Measurements from ENCODE around the gene EIF1.

The EIF1 gene

DNA sequence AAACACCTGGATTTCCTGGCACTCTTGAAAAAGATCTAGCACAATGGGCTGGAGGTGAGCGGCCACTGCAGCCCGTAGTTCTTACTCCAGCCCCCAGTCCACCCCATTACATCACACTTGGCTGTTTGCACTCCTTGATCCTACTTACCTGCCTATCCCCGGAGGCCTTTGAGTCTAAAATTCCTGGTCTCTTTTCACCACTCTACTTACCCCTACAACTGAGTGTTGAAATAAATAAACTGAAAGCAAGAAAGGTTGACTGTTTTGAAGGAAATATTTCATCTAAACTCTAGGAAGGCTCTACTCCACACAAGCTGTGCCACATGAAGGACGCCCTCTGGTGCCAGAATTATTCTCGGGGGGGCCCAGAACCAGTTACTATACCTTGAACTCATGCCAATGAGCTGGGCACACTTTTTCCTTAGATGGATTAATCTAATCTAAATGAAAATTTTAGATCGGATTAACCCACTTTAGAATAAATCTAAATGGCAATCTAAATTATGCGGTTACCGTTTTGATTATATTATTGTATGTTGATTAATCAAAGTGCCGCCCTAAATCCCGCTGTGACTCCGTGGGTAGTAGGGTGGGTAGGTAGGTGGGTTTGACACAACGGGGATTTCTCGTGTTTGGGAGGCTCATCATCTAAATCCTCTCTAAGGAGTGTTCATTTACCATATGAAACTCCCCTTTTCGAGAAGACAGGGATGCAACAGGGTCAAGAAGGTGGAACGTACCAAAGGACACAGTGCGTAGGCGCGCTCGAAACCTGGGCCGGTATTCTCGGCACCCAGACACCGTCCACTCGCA lies 651 bp upstream of the EIF1 start:
- Histone ChIP-seq H3K36me3 (peaks cover 39% of the 10 kb centered on the region), H3K4me1 (ENCODE audit: control insufficient read depth in 1 of 2, insufficient read depth in 1 of 2, low read depth in 1 of 2, low read length in 1 of 2) (peaks cover 24 to 32% of the 10 kb centered on the region in 2 experiments), H3K9me3 (peaks cover 4% of the 10 kb centered on the region), H3K4me3 (ENCODE audit: low read depth in 1 of 2, low read length in 1 of 2) (peak overlapping the region; percentile 82 to 84), H3K27ac (peak overlapping the region; percentile 97), H3K27me3 (no peaks in the 10 kb centered on the region)
- TF ChIP-seq, protein P1, sequence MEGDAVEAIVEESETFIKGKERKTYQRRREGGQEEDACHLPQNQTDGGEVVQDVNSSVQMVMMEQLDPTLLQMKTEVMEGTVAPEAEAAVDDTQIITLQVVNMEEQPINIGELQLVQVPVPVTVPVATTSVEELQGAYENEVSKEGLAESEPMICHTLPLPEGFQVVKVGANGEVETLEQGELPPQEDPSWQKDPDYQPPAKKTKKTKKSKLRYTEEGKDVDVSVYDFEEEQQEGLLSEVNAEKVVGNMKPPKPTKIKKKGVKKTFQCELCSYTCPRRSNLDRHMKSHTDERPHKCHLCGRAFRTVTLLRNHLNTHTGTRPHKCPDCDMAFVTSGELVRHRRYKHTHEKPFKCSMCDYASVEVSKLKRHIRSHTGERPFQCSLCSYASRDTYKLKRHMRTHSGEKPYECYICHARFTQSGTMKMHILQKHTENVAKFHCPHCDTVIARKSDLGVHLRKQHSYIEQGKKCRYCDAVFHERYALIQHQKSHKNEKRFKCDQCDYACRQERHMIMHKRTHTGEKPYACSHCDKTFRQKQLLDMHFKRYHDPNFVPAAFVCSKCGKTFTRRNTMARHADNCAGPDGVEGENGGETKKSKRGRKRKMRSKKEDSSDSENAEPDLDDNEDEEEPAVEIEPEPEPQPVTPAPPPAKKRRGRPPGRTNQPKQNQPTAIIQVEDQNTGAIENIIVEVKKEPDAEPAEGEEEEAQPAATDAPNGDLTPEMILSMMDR (IDR thresholded peaks at IDR 0.05): no peak

DNA sequence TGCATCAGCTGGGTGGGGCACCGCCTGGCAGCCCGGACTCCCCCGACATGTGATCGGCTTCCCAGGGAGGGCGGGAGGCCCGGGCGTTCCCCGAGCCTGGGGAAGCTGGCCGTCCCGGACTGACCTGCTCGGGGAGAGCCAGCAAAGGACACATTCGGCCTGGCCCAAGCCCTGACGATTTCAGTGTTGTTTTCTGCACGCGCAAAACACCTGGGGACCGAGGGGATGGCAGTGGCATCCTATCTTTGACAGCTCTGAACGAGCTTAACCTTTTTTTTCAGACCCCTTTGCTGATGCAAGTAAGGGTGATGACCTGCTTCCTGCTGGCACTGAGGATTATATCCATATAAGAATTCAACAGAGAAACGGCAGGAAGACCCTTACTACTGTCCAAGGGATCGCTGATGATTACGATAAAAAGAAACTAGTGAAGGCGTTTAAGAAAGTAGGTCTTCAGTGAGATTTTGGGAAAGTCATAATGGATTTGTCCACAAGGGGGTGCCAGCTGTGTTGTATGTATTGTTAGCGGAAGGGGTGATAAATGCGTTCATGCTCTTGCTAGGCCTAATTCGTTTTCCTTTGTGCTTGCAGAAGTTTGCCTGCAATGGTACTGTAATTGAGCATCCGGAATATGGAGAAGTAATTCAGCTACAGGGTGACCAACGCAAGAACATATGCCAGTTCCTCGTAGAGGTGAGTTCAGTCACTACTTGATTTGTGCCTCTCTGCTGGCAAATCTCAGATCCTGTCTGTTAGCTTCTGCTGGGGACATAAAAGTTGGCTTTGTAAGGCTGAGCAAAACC lies 1.0 kb downstream of the EIF1 start:
- H3K27ac ChIP-seq: peak overlapping the region; percentile 97
- H3K4me1 ChIP-seq (ENCODE audit: control insufficient read depth in 1 of 2, insufficient read depth in 1 of 2, low read depth in 1 of 2, low read length in 1 of 2): peaks cover 24 to 32% of the 10 kb centered on the region in 2 experiments
- H3K9me3 ChIP-seq: peaks cover 4% of the 10 kb centered on the region
- H3K4me3 ChIP-seq (ENCODE audit: low read depth in 1 of 2, low read length in 1 of 2): peak overlapping the region; percentile 82 to 84
- TF ChIP-seq, protein P1 (IDR thresholded peaks at IDR 0.05): peak; percentile 43
- peaks cover 56% of the 10 kb centered on the region for H3K36me3 ChIP-seq
- no peaks in the 10 kb centered on the region for H3K27me3 ChIP-seq

- TF ChIP-seq, protein P1 (IDR thresholded peaks at IDR 0.05): no peak
- H3K36me3 ChIP-seq: peaks cover 63% of the 10 kb centered on the region
Measured at GRCh38 chr17:41690497-41690896, 1.8 kb downstream of the EIF1 start.

DNA sequence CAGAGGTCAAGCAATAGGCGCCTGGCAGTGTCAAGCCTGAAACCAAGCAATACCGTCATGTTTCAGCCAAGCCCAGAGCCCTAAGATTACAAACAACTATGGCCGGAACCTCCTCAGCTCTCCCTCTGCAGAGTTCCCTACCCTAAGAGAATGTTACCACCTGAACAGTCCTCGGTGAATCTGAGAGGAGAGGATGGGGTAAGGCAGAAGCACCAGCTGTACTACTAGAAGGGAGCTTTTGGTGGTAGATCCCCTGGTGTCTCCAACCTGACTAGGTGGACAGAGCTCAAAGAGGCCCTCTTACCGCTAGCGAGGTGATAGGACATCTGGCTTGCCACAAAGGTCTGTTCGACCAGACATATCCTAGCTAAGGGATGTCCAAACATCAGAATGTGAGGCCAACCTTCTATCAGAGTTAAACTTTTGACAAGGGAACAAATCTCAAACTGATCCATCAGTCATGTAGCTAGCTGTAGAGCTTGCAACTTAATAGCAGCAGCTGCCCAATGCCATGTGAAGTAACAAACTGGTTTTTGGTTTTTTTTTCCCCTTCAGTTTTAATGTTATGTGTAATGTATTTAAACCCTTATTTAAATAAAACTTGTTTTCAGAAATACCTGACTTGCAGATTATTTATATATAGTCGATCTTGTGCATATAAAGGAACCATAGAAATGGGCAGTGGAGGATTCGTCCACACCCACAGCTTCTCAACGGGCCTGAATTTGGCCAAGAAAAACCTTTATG lies 2.5 kb downstream of the EIF1 start:
- Histone ChIP-seq H3K4me3 (ENCODE audit: low read depth in 1 of 2, low read length in 1 of 2) (no peak overlapping the region), H3K36me3 (peaks cover 63% of the 10 kb centered on the region), H3K27ac (peak overlapping the region; percentile 97)

More at GRCh38 chr17:41690497-41690896, 1.8 kb downstream of the EIF1 start:
- Histone ChIP-seq H3K27ac (peak overlapping the region; percentile 97), H3K9me3 (peaks cover 4% of the 10 kb centered on the region), H3K4me3 (ENCODE audit: low read depth in 1 of 2, low read length in 1 of 2) (peak overlapping the region in 1 of 2 experiments; percentile 84), H3K27me3 (no peaks in the 10 kb centered on the region), H3K4me1 (ENCODE audit: control insufficient read depth in 1 of 2, insufficient read depth in 1 of 2, low read depth in 1 of 2, low read length in 1 of 2) (peaks cover 24 to 32% of the 10 kb centered on the region in 2 experiments)

More for the DNA sequence above, 2.5 kb downstream of the EIF1 start:
- TF ChIP-seq, protein P1 (IDR thresholded peaks at IDR 0.05): no peak
- H3K27me3 ChIP-seq: no peaks in the 10 kb centered on the region
- peaks cover 24 to 32% of the 10 kb centered on the region in 2 experiments for H3K4me1 ChIP-seq (ENCODE audit: control insufficient read depth in 1 of 2, insufficient read depth in 1 of 2, low read depth in 1 of 2, low read length in 1 of 2)
- peaks cover 4% of the 10 kb centered on the region for H3K9me3 ChIP-seq

Data from neutrophil (primary cell).